KG1 (cell line): ENCODE data around the gene PPIF.

Experiments used
- DNase-seq: peaks from one replicate; lab custom pipeline; 2025; lab: John Stamatoyannopoulos, UW

Gene PPIF

DNA sequence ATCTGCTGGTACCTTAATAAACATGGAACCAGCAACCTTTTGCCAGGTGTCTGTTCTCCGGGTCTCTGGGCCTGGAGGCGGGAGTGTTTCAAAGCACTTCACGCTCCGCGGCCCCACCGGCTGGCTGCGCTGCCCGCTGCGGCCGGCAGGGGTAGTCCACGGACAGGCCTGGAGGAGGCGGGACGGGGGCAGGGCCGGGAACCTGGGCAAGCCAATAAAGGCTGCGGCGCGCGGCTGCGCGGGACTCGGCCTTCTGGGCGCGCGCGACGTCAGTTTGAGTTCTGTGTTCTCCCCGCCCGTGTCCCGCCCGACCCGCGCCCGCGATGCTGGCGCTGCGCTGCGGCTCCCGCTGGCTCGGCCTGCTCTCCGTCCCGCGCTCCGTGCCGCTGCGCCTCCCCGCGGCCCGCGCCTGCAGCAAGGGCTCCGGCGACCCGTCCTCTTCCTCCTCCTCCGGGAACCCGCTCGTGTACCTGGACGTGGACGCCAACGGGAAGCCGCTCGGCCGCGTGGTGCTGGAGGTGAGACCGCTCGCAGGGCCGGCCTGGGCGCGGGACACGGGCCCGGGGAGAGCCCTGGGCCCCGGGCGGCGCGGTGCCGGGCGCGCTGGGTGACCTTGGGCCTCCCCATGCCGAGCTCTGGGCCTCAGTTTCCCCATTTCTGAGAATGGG lies at the start of gene PPIF:
PPIF (plus strand) TSS at position 244 of the 668 bp plus-strand sequence; CDS start at position 324, 80 bp downstream.
- peak; percentile 91 for DNase-seq

DNA sequence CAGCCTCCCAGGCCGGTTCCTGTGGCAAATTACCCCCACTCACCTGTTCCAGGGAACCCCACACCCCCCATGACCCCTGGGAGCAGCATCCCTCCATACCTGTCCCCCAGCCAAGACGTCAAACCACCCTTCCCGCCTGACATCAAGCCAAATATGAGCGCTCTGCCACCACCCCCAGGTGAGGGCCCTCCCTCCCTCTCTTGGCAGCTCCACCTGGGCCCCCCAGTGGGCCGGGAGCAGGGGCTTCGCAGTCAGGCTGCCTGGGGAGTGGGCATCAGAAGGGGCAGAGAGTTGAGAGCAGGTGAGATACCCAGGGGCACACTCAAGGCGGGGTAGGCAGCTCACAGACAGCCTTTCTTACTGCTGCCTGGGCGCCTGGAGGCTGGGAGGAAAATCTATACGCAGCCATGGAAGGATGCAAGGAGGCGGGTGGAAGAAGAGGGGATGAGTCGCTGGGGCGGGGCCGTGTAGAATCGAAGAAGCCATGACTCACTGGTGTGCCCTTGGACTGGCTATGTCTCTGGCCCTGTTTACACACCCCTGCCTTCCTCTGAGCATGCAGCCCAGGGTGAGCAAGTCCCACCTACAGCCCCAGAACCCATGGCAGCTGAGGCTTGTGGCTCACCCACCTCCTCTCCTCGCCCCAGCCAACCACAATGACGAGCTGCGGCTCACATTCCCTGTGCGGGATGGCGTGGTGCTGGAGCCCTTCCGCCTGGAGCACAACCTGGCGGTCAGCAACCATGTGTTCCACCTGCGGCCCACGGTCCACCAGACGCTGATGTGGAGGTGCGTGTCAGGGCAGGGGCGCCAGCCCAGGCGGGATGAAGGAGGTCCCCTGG lies 48.6 kb upstream of the PPIF start:
- no peak for DNase-seq

GRCh38 chr10:79299397-79300241 lies 47.6 kb upstream of the PPIF start:
- no peak for DNase-seq

- DNase-seq, result no peak
Observed at GRCh38 chr10:79300711-79301110, 46.6 kb upstream of the PPIF start.

DNA sequence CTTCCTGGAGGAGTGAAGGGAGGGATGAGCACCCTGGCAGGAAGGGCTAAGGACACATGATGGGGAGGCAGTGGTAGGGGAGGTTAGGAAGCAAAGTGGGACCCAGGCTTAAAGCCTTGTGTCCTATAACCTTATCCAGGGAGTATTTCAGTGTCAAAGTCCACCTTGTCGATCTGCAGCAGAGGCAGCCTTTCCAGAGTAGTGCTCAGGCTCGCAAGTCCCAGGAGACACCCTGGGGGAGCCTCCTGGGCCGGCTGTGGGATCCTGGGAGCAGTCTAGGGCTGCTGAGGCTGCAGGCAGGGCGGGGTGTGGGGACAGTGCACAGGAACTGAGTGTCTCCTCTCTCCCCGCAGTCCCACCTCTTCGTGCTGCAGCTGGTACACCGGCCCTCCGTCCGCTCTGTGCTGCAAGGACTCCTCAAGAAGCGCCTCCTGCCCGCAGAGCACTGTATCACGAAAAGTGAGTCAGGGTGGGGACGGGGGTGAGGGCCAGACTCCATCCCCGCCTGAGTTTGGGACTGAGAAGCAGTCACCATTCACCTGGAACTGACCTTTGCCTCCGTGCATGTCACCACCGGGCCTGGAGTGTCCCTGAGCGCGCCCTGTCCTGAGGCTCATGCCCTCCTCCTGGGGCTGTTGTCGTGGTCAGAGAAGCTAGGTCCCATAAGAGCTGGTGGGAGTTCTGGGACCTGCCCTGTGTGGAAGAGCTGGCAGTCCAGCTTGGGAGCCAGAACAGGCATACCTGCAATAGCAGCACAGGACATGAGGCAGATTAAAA lies 45.3 kb upstream of the PPIF start:
- no peak for DNase-seq

DNA sequence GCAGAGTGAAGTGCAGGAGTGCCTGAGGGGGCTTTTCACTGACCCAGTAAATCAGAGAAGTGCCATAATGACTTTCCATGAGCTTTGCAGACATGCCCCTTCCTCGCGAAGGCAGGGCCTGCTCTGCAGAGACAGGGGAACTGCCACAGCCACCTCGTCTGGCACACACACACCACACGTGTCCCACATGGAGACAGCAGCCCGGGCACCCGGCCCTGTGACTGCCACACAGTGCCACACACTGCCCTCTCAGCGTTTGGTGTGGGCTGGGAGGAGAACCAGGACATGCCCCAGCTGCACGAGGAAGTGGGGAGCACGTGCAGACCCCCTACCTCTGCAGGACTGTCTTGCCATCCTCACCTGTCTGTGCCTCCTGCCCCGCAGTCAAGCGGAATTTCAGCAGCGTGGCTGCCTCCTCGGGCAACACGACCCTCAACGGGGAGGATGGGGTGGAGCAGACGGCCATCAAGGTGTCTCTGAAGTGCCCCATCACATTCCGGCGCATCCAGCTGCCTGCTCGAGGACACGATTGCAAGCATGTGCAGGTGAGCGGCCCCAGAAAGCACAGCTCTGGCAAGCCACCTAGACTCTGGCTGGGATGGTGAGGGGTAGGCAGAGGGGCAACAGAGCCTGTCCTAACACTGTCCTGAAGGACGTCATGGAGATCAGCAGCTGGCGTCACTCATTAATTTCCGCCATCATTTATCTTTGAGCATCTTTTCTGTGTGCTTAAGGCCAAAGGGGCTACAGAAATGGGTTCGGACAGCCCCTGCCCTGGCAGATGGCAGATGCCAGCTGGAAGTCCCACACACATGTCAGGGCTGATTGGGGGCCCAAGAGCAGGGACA lies 43.4 kb upstream of the PPIF start:
- DNase-seq, result no peak

- no peak for DNase-seq
Observed at GRCh38 chr10:79304479-79305087, 42.7 kb upstream of the PPIF start.

GRCh38 chr10:79305515-79305914 lies 41.8 kb upstream of the PPIF start:
- DNase-seq, result no peak

DNA sequence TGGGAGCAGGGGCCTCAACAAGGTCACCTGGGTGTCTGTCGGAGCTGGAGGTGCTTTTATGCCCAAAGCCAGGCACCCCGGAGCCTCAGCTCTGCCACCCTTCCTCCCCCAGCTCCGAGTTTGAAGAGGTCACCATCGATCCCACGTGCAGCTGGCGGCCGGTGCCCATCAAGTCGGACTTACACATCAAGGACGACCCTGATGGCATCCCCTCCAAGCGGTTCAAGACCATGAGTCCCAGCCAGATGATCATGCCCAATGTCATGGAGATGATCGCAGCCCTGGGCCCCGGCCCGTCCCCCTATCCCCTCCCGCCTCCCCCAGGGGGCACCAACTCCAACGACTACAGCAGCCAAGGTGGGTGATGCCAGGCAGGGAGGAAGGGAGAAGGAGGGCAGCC lies 41.3 kb upstream of the PPIF start:
- no peak for DNase-seq

GRCh38 chr10:79306644-79307220 lies 40.5 kb upstream of the PPIF start:
- no peak for DNase-seq

GRCh38 chr10:79308016-79308415 lies 39.3 kb upstream of the PPIF start:
- no peak for DNase-seq

DNA sequence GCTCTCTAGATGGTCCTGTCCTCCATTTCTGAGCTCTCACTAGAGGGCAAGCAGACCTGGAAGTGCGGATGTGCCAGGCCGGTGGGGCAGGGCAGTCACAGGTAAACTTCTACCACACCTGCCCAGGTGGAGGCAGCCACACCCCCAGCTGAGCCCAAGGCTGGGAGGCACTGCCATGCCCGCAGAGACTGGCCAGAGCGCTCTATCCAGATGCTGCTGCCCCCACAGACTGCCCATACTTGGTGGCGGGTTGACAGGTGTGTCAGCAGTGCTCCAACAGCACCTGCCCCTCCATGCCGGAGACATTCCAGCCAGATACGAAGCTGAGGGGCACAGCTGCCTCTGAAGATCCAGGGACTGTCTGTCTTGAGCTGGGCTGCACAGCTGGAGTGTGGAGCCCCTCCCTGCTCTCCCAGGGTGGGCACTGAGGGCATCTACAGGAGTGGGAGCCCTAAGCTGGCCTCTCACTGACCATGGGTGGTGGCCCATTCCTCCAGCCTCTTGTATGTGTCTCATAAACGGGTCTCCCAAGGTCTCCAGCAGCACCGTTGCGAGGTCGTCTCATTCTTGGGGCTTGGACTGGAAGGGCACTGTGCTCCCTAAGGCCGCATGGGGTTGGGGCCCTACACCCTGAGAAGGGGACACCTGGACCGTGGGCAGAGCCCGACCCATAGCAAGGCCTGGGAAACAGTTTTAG lies 38.2 kb upstream of the PPIF start:
- DNase-seq, result no peak

- no peak for DNase-seq
Observed at GRCh38 chr10:79310200-79310865, 36.9 kb upstream of the PPIF start.

DNA sequence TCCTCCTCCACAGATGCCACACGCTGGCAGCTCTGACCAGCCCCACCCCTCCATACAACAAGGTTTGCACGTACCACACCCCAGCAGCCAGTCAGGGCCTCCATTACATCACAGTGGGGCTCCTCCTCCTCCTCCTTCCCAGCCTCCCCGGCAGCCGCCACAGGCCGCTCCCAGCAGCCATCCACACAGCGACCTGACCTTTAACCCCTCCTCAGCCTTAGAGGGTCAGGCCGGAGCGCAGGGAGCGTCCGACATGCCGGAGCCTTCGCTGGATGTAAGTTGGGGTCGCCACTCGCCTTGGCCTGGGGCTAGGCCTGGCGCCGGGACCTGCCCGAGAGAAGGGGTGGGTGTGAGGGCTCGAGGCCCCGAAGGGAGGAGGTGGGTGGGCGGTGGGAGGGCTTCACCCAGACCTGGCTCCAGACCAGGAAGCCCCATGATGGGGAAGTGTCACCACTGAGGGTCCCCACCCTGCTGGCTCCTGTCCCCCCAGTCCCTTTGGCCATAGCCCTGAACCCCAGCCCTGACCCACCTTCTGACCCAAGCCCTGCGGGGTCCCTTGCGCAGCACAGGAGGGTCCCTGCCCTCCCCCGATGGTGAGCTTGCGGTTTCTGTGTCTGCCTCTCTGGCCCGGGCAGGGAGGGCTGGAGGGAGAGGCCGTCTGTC lies 36.2 kb upstream of the PPIF start:
- DNase-seq, result no peak

- DNase-seq, result no peak
Observed at GRCh38 chr10:79311581-79312407, 35.5 kb upstream of the PPIF start.

- DNase-seq, result no peak
Observed at GRCh38 chr10:79312601-79313187, 34.6 kb upstream of the PPIF start.

DNA sequence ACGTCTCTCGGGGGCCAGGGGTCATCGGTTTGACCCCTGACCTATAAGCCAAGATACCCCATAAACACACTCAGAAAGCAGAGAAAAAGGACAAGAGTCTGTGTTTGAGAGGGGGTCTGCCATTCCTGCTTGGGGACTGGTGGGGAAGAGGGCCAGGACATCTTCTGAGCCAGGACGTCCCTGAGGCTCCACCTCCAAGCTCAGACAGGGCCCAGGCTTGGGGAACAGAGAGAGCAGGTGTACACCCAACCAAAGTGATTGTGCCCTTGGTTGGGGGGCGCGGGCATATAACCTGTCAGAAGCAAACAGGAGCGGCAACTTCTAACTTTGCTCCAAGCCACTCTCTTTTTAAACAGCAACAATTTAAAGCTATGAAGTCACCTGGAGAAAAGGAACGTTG lies 33.9 kb upstream of the PPIF start:
- DNase-seq, result no peak
